Vagina (tissue), 2 donors: ENCODE results near the gene PAX2. TPM values are rescaled to one million over a fixed set of nuclear protein-coding genes. Genes with fewer than 3 reads are reported as not detected.

Source experiments
- DNase-seq, 2 donors: peaks; one replicate each; pipeline ENCODE4 v3.0.0-alpha.2; 2017; ENCODE audit errors: extremely low spot score in 2 of 2
- H3K27ac ChIP-seq: fragments of 200-600 bp; sonication (generic); one replicate; pipeline ENCODE4 v1.5.1; 2019
- H3K27me3 ChIP-seq: fragments of 200-600 bp; sonication (generic); one replicate; pipeline ENCODE4 v1.5.1; 2019
- H3K36me3 ChIP-seq, 2 donors: fragments of 200-600 bp; sonication (generic); one replicate each; pipeline ENCODE4 v1.5.1; 2017 to 2019
- H3K4me1 ChIP-seq: fragments of 200-600 bp; sonication (generic); one replicate; pipeline ENCODE4 v1.5.1; 2019
- H3K4me3 ChIP-seq, 2 donors: fragments of 200-600 bp; sonication (generic); 1 replicate in 1 of 2; 2 replicates in 1 of 2; pipeline ENCODE4 v1.5.1; 2016 to 2019
- H3K9me3 ChIP-seq: fragments of 200-600 bp; sonication (generic); one replicate; pipeline ENCODE4 v1.5.1; 2019
- POLR2A ChIP-seq, 2 donors: fragments of 450-650 bp; IDR thresholded peaks; one replicate each; pipeline ENCODE4 v1.6.1; 2017; ENCODE audit warnings: antibody characterized with exemption in 2 of 2, mild to moderate bottlenecking in 2 of 2, moderate library complexity in 2 of 2
- POLR2AphosphoS5 ChIP-seq, 2 donors: sonication (generic); formaldehyde crosslinking; IDR thresholded peaks; one replicate each; pipeline ENCODE4 v1.9.0; 2017; ENCODE audit warnings: antibody characterized with exemption in 2 of 2, mild to moderate bottlenecking in 2 of 2, low read depth in 1 of 2; ENCODE audit not compliant: insufficient read depth in 1 of 2
- intact Hi-C: fragments of 100-400 bp; cut with DNase I; formaldehyde crosslinking; loops from one replicate; pipeline ENCODE4 v1.15.1; 2023
- total RNA-seq: library from RNA; depleted of rRNA; stranded (reverse); fragments of >200 nt; gene quantifications from one replicate; pipeline ENCODE4 v1.2.3, GENCODE V29; 2016
- TF ChIP-seq, protein P1 (sequence below), 3 experiments: fragments of 450-650 bp in 2 of 3; fragments of 200-600 bp in 1 of 3; sonication (generic) in 1 of 3; IDR thresholded peaks; one replicate each; pipeline ENCODE4 v1.5.1; 2017 to 2019; ENCODE audit warnings: antibody characterized with exemption in 3 of 3, mild to moderate bottlenecking in 2 of 3, moderate library complexity in 2 of 3

Gene PAX2
- total RNA-seq, 1 donor from 2014 or later = not detected

GRCh38 chr10:100800931-100801330 lies 55.5 kb downstream of the PAX2 start:
- Histone ChIP-seq H3K36me3 (no peaks in the 10 kb centered on the region), H3K9me3 (no peaks in the 10 kb centered on the region), H3K27ac (no peak overlapping the region), H3K4me1 (no peaks in the 10 kb centered on the region), H3K27me3 (no peaks in the 10 kb centered on the region), H3K4me3 (no peak overlapping the region)
- TF ChIP-seq POLR2AphosphoS5 (IDR thresholded peaks at IDR 0.05; ENCODE audit: insufficient read depth in 1 of 2, low read depth in 1 of 2) (no peak), POLR2A (IDR thresholded peaks at IDR 0.05) (no peak)
- TF ChIP-seq, protein P1, sequence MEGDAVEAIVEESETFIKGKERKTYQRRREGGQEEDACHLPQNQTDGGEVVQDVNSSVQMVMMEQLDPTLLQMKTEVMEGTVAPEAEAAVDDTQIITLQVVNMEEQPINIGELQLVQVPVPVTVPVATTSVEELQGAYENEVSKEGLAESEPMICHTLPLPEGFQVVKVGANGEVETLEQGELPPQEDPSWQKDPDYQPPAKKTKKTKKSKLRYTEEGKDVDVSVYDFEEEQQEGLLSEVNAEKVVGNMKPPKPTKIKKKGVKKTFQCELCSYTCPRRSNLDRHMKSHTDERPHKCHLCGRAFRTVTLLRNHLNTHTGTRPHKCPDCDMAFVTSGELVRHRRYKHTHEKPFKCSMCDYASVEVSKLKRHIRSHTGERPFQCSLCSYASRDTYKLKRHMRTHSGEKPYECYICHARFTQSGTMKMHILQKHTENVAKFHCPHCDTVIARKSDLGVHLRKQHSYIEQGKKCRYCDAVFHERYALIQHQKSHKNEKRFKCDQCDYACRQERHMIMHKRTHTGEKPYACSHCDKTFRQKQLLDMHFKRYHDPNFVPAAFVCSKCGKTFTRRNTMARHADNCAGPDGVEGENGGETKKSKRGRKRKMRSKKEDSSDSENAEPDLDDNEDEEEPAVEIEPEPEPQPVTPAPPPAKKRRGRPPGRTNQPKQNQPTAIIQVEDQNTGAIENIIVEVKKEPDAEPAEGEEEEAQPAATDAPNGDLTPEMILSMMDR (IDR thresholded peaks at IDR 0.05) = no peak
- DNase-seq = no peak
- intact Hi-C loops = no loop called here

- TF ChIP-seq POLR2AphosphoS5 (IDR thresholded peaks at IDR 0.05; ENCODE audit: insufficient read depth in 1 of 2, low read depth in 1 of 2) (no peak), POLR2A (IDR thresholded peaks at IDR 0.05) (no peak)
- TF ChIP-seq, protein P1 (IDR thresholded peaks at IDR 0.05) = no peak
- Histone ChIP-seq H3K36me3 (no peaks in the 10 kb centered on the region), H3K27me3 (no peaks in the 10 kb centered on the region), H3K9me3 (no peaks in the 10 kb centered on the region), H3K4me3 (no peak overlapping the region), H3K4me1 (no peaks in the 10 kb centered on the region), H3K27ac (no peak overlapping the region)
- no peak for DNase-seq
- intact Hi-C loops = no loop called here
Observed at GRCh38 chr10:100802196-100802595, 56.8 kb downstream of the PAX2 start.

- intact Hi-C loops = no loop called here
- no peak for TF ChIP-seq POLR2AphosphoS5 (IDR thresholded peaks at IDR 0.05; ENCODE audit: insufficient read depth in 1 of 2, low read depth in 1 of 2)
- TF ChIP-seq POLR2A (IDR thresholded peaks at IDR 0.05) = no peak
- TF ChIP-seq, protein P1 (IDR thresholded peaks at IDR 0.05) = no peak
- H3K27ac ChIP-seq = no peak overlapping the region
- no peaks in the 10 kb centered on the region for H3K36me3 ChIP-seq
- H3K4me3 ChIP-seq = no peak overlapping the region
- no peaks in the 10 kb centered on the region for H3K4me1 ChIP-seq
- H3K27me3 ChIP-seq = peaks cover 4% of the 10 kb centered on the region
- no peaks in the 10 kb centered on the region for H3K9me3 ChIP-seq
- no peak for DNase-seq
Observed at GRCh38 chr10:100802607-100803006, 57.2 kb downstream of the PAX2 start.

GRCh38 chr10:100803492-100803891 lies 58.1 kb downstream of the PAX2 start:
- DNase-seq = no peak
- peaks cover 4% of the 10 kb centered on the region for H3K27me3 ChIP-seq

DNA sequence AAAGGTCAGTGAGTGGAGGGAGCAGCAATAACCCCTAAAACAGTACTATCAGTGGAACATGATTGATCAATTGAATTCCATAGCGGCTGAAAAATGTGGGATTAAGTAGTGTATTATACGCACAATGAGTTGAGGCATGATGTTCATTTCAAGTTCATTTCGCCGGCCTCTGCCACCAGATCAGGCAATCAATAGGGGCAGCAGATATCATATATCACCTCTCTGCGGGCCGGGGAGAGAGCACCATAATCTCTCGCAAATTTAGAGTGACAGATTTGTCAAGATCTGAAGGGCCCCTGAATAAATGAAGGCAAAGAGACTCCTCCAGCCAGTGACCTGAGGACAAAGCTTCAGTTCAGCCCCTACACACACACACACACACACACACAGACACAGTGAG lies 58.5 kb downstream of the PAX2 start:
- no peaks in the 10 kb centered on the region for H3K36me3 ChIP-seq
- TF ChIP-seq POLR2A (IDR thresholded peaks at IDR 0.05) (no peak), POLR2AphosphoS5 (IDR thresholded peaks at IDR 0.05; ENCODE audit: insufficient read depth in 1 of 2, low read depth in 1 of 2) (no peak)
- TF ChIP-seq, protein P1 (IDR thresholded peaks at IDR 0.05) = no peak
- H3K4me3 ChIP-seq = no peak overlapping the region
- H3K27me3 ChIP-seq = peaks cover 4% of the 10 kb centered on the region
- H3K9me3 ChIP-seq = no peaks in the 10 kb centered on the region
- no peak overlapping the region for H3K27ac ChIP-seq
- no peaks in the 10 kb centered on the region for H3K4me1 ChIP-seq
- no peak for DNase-seq
- intact Hi-C loops = no loop called here

More at GRCh38 chr10:100803492-100803891, 58.1 kb downstream of the PAX2 start:
- intact Hi-C loops = no loop called here
- TF ChIP-seq POLR2A (IDR thresholded peaks at IDR 0.05) = no peak
- TF ChIP-seq, protein P1 (IDR thresholded peaks at IDR 0.05) = no peak
- TF ChIP-seq POLR2AphosphoS5 (IDR thresholded peaks at IDR 0.05; ENCODE audit: insufficient read depth in 1 of 2, low read depth in 1 of 2) = no peak
- H3K27ac ChIP-seq = no peak overlapping the region
- H3K4me3 ChIP-seq = no peak overlapping the region
- no peaks in the 10 kb centered on the region for H3K9me3 ChIP-seq
- no peaks in the 10 kb centered on the region for H3K4me1 ChIP-seq
- no peaks in the 10 kb centered on the region for H3K36me3 ChIP-seq
